OCI-LY3 (cell line): ENCODE results near the gene MARCHF9.

ENCODE experiments used
- H2AFZ ChIP-seq: fragments of 200-600, 300-600 bp; shearing (Covaris generic); 2 replicates; pipeline ENCODE4 v1.6.0; 2014; ENCODE audit warnings: antibody characterized with exemption, low read depth, low read length
- H3K27ac ChIP-seq: fragments of 200-600, 300-600 bp; sonication (generic); 2 replicates; pipeline ENCODE4 v1.5.1; 2014; ENCODE audit warnings: mild to moderate bottlenecking, low read length, moderate library complexity, mixed read lengths
- H3K27me3 ChIP-seq: fragments of 200-600, 300-600 bp; sonication (generic); 2 replicates; pipeline ENCODE4 v1.6.1; 2014; ENCODE audit warnings: low read depth, low read length, mixed read lengths
- H3K36me3 ChIP-seq: fragments of 200-600, 300-600 bp; sonication (generic); replicated peaks from 2 replicates; pipeline ENCODE3; 2014; ENCODE audit warnings: low read depth, low read length, mixed read lengths
- H3K4me1 ChIP-seq: fragments of 300-600, 200-600 bp; sonication (generic); 2 replicates; pipeline ENCODE4 v1.6.1; 2014; ENCODE audit warnings: low read length, mixed read lengths
- H3K4me2 ChIP-seq: fragments of 200-600, 300-600 bp; sonication (generic); 2 replicates; pipeline ENCODE4 v1.6.1; 2014; ENCODE audit warnings: low read length, mixed read lengths
- H3K4me3 ChIP-seq: fragments of 300-600, 200-600 bp; sonication (generic); 2 replicates; pipeline ENCODE4 v1.5.1; 2014; ENCODE audit warnings: antibody characterized with exemption, mild to moderate bottlenecking, low read length, moderate library complexity
- H3K79me2 ChIP-seq: fragments of 300-600, 200-600 bp; shearing (Covaris generic); 2 replicates; pipeline ENCODE4 v1.6.1; 2014; ENCODE audit warnings: mild to moderate bottlenecking, low read length, mixed read lengths
- H3K9ac ChIP-seq: fragments of 300-600, 200-600 bp; shearing (Covaris generic); 2 replicates; pipeline ENCODE4 v1.6.0; 2014; ENCODE audit warnings: mild to moderate bottlenecking, low read length, moderate library complexity
- H3K9me3 ChIP-seq: fragments of 200-600, 300-600 bp; shearing (Covaris generic); 2 replicates; pipeline ENCODE4 v1.6.1; 2014; ENCODE audit warnings: low read length, mixed read lengths; ENCODE audit not compliant: insufficient read depth
- H4K20me1 ChIP-seq: fragments of 200-600, 300-600 bp; sonication (generic); 2 replicates; pipeline ENCODE4 v1.6.1; 2016; ENCODE audit warnings: low read length, mixed read lengths; ENCODE audit not compliant: insufficient read depth
- EZH2phosphoT487 ChIP-seq: fragments of 200-600 bp; shearing (Covaris generic); IDR thresholded peaks from 2 replicates; pipeline ENCODE4 v1.6.1; 2018; ENCODE audit warnings: antibody characterized with exemption, mixed run types, low read depth
- TF ChIP-seq, protein P1 (sequence below): fragments of 200-600, 300-600 bp; sonication (generic); IDR thresholded peaks from 2 replicates; pipeline ENCODE4 v1.5.1; 2014; ENCODE audit warnings: antibody characterized with exemption, low read length, low read depth

Gene MARCHF9

DNA sequence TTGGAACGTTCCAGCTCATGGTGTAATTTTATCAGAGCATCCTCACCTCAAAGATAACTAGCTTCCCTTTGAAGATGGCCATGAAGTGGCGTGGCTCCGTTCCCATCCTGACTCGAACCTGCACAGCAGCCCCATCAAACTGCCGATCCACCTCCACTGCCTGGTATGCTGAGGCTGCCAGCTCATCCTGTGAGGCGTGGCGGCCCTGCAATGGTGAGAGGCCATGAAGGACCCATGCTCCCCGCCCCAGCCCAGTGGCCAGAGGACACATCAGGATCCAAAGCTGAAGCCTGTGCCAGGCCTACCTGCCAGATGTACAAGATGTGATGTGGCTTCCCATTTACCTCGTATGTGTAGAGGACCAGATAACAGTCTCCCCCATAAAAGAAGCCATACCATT, 52.4 kb downstream of the MARCHF9 start:
- no peaks in the 10 kb centered on the region for H3K4me1 ChIP-seq
- H4K20me1 ChIP-seq: no peaks in the 10 kb centered on the region
- no peak overlapping the region for H3K27ac ChIP-seq
- no peak overlapping the region for H3K4me3 ChIP-seq
- H3K4me2 ChIP-seq: no peak overlapping the region
- no peak overlapping the region for H2AFZ ChIP-seq
- no peaks in the 10 kb centered on the region for H3K27me3 ChIP-seq
- no peak overlapping the region for H3K9ac ChIP-seq
- no peak for TF ChIP-seq EZH2phosphoT487
- TF ChIP-seq, protein P1, sequence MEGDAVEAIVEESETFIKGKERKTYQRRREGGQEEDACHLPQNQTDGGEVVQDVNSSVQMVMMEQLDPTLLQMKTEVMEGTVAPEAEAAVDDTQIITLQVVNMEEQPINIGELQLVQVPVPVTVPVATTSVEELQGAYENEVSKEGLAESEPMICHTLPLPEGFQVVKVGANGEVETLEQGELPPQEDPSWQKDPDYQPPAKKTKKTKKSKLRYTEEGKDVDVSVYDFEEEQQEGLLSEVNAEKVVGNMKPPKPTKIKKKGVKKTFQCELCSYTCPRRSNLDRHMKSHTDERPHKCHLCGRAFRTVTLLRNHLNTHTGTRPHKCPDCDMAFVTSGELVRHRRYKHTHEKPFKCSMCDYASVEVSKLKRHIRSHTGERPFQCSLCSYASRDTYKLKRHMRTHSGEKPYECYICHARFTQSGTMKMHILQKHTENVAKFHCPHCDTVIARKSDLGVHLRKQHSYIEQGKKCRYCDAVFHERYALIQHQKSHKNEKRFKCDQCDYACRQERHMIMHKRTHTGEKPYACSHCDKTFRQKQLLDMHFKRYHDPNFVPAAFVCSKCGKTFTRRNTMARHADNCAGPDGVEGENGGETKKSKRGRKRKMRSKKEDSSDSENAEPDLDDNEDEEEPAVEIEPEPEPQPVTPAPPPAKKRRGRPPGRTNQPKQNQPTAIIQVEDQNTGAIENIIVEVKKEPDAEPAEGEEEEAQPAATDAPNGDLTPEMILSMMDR: no peak
- H3K9me3 ChIP-seq: no peaks in the 10 kb centered on the region
- no peaks in the 10 kb centered on the region for H3K79me2 ChIP-seq
- H3K36me3 ChIP-seq: peaks cover 12% of the 10 kb centered on the region

DNA sequence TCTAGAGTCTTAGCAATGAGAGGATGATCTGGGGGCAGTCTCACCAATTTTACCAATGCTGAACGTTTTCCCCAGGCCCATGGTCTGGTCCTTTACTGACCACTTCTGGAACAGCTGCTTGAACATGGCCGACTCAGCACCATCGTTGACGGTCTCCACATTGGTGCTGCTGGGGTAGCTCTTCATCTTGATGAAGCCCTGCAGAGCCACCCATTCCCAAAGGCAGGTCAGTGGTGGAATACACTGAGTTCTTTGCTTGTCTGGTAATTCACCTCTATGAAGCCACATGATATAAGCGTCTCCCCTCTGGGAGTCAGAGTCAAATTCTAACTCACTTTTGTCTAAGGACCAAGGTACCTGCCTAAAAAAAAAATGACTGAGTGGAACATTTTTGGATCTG, 53.4 kb downstream of the MARCHF9 start:
- no peaks in the 10 kb centered on the region for H3K79me2 ChIP-seq
- H4K20me1 ChIP-seq: no peaks in the 10 kb centered on the region
- no peak overlapping the region for H3K27ac ChIP-seq
- TF ChIP-seq, protein P1: no peak
- TF ChIP-seq EZH2phosphoT487: no peak
- no peaks in the 10 kb centered on the region for H3K9me3 ChIP-seq
- H3K9ac ChIP-seq: no peak overlapping the region
- H3K4me2 ChIP-seq: no peak overlapping the region
- peaks cover 12% of the 10 kb centered on the region for H3K36me3 ChIP-seq
- H3K4me1 ChIP-seq: no peaks in the 10 kb centered on the region
- no peak overlapping the region for H3K4me3 ChIP-seq
- H3K27me3 ChIP-seq: no peaks in the 10 kb centered on the region
- no peak overlapping the region for H2AFZ ChIP-seq

DNA sequence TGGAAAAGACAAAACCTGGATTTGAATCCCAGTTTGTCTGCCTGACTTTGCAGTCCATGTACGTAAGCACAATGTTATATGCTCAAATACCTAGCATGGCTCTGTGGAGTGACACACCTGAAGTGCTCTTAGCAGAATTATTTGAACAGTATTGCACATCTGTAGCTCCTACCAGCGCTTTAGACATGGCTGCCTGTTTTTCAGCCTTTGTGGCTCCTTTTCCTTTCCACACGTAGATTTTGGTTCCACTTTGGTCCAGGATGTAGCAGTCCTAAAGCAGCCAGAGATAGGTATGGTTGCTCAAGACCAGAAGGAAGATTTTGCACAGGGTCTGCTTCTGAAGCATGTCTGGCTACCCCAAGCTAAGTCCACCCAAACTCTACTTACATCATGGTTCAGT, 54.5 kb downstream of the MARCHF9 start:
- Histone ChIP-seq H3K36me3 (peaks cover 12% of the 10 kb centered on the region), H3K27ac (no peak overlapping the region), H3K4me3 (no peak overlapping the region), H3K9me3 (no peaks in the 10 kb centered on the region), H3K4me2 (no peak overlapping the region), H3K27me3 (no peaks in the 10 kb centered on the region), H4K20me1 (no peaks in the 10 kb centered on the region), H2AFZ (no peak overlapping the region), H3K4me1 (no peaks in the 10 kb centered on the region), H3K9ac (no peak overlapping the region), H3K79me2 (no peaks in the 10 kb centered on the region)
- TF ChIP-seq, protein P1: no peak
- no peak for TF ChIP-seq EZH2phosphoT487
